ENCODE data around the gene MGAT1.

DNA sequence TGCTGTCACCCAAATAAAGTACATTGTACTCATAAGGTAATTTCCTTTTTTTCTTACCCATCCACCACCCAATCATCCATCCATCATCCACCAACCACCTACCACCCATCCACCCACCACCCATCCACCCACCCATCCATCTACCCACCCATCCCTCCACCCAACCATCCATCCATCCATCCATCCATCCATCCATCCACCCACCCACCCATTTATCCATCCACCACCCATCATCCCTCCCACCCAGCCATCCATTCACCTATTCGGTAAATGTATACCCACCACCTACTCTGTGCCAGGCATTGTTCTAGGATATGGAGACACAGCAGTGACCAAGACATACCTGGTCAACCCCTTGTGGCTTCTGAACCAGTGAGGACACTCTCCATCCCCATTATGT lies 25.1 kb downstream of the MGAT1 start:
- TF ChIP-seq POLR2A (IDR thresholded peaks at IDR 0.05; ENCODE audit: low read length) (no peak), RAD21 (conservative IDR thresholded peaks at IDR 0.05 in 1 of 2, IDR thresholded peaks at IDR 0.05 in 1 of 2) (no peak)
- TF ChIP-seq, protein P1, sequence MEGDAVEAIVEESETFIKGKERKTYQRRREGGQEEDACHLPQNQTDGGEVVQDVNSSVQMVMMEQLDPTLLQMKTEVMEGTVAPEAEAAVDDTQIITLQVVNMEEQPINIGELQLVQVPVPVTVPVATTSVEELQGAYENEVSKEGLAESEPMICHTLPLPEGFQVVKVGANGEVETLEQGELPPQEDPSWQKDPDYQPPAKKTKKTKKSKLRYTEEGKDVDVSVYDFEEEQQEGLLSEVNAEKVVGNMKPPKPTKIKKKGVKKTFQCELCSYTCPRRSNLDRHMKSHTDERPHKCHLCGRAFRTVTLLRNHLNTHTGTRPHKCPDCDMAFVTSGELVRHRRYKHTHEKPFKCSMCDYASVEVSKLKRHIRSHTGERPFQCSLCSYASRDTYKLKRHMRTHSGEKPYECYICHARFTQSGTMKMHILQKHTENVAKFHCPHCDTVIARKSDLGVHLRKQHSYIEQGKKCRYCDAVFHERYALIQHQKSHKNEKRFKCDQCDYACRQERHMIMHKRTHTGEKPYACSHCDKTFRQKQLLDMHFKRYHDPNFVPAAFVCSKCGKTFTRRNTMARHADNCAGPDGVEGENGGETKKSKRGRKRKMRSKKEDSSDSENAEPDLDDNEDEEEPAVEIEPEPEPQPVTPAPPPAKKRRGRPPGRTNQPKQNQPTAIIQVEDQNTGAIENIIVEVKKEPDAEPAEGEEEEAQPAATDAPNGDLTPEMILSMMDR (IDR thresholded peaks at IDR 0.05) = no peak

All from A549 (cell line).